ENCODE data around the gene PYGM. TPM values are rescaled to one million over a fixed set of nuclear protein-coding genes. Genes with fewer than 3 reads are reported as not detected.

The PYGM gene
- total and polyA plus RNA-seq, 2 of the 8 experiments (the other 6 are each of a cell fraction or from before 2014, with no cell fraction given): 9.6 to 10.0 TPM

DNA sequence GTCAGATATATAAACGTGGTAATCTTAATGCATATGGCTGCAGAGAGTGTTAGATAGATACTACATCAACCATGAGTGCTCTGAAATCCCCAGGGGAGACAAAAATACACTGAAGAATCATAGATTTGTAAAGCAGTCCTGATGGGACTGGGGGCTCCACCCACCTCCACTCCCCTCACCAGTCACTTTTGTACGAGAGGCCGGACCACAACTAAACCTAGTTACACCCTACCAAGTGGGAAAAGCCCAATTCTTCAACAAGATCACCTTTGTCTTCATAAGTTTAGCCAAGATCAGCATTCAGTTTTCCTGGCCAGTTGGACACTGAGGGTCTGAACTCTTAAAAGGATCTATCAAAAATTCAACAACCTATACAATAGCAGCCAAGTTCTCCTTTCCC lies 17.1 kb upstream of the PYGM start (continued):
- TF ChIP-seq, protein P1, sequence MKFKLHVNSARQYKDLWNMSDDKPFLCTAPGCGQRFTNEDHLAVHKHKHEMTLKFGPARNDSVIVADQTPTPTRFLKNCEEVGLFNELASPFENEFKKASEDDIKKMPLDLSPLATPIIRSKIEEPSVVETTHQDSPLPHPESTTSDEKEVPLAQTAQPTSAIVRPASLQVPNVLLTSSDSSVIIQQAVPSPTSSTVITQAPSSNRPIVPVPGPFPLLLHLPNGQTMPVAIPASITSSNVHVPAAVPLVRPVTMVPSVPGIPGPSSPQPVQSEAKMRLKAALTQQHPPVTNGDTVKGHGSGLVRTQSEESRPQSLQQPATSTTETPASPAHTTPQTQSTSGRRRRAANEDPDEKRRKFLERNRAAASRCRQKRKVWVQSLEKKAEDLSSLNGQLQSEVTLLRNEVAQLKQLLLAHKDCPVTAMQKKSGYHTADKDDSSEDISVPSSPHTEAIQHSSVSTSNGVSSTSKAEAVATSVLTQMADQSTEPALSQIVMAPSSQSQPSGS (IDR thresholded peaks at IDR 0.05; ENCODE audit: low read length): no peak
- no peak for TF ChIP-seq CBX5 (IDR thresholded peaks at IDR 0.05; ENCODE audit: low read depth, low read length)
